Mesendoderm (in vitro differentiated cells): Measurements from ENCODE around the gene DFFB.
A peak's percentile ranks its signal among the peaks of the same experiment; 100 is the strongest.

Experiments
- DNase-seq: peaks from one replicate; pipeline ENCODE4 v3.0.0; 2013
- H2AK5ac ChIP-seq: 2 replicates; pipeline ENCODE4 v1.6.1; 2013; ENCODE audit warnings: low read length, inconsistent platforms
- H2BK120ac ChIP-seq: 2 replicates; pipeline ENCODE4 v1.6.1; 2013; ENCODE audit warnings: low read depth, mild to moderate bottlenecking, low read length, moderate library complexity, mixed read lengths
- H2BK15ac ChIP-seq: replicated peaks from 2 replicates; pipeline ENCODE4 v1.6.1; 2013; ENCODE audit warnings: low read depth, mild to moderate bottlenecking, moderate library complexity
- H2BK5ac ChIP-seq: 2 replicates; pipeline ENCODE4 v1.6.1; 2013; ENCODE audit warnings: low read length, inconsistent platforms
- H3K18ac ChIP-seq: 2 replicates; pipeline ENCODE4 v1.6.1; 2013; ENCODE audit warnings: mild to moderate bottlenecking, low read length, mixed read lengths
- H3K23ac ChIP-seq: one replicate; pipeline ENCODE4 v1.6.1; 2013; ENCODE audit warnings: low read length
- H3K27ac ChIP-seq: 2 replicates; pipeline ENCODE4 v1.5.1; 2013; ENCODE audit warnings: low read depth, mild to moderate bottlenecking, inconsistent platforms, low read length, moderate library complexity
- H3K27me3 ChIP-seq: 2 replicates; pipeline ENCODE4 v1.6.1; 2013; ENCODE audit warnings: low read length, control low read depth, mild to moderate bottlenecking, inconsistent platforms; ENCODE audit not compliant: insufficient read depth, poor library complexity
- H3K36me3 ChIP-seq: 2 replicates; pipeline ENCODE4 v1.6.1; 2013; ENCODE audit warnings: low read length, inconsistent platforms; ENCODE audit not compliant: control insufficient read depth, insufficient read depth
- H3K4ac ChIP-seq: one replicate; pipeline ENCODE4 v1.6.1; 2013; ENCODE audit warnings: low read depth, mild to moderate bottlenecking, low read length, moderate library complexity
- H3K4me1 ChIP-seq: 2 replicates; pipeline ENCODE4 v1.6.1; 2013; ENCODE audit warnings: low read depth, low read length, inconsistent platforms; ENCODE audit not compliant: control insufficient read depth
- H3K4me2 ChIP-seq: 2 replicates; pipeline ENCODE4 v1.6.1; 2013; ENCODE audit warnings: low read length
- H3K4me3 ChIP-seq: 2 replicates; pipeline ENCODE4 v1.5.1; 2013; ENCODE audit warnings: mild to moderate bottlenecking, low read length
- H3K56ac ChIP-seq: one replicate; pipeline ENCODE4 v1.6.1; 2013; ENCODE audit warnings: low read length
- H3K79me1 ChIP-seq: 2 replicates; pipeline ENCODE4 v1.6.1; 2013; ENCODE audit warnings: low read length, inconsistent platforms
- H3K79me2 ChIP-seq: 2 replicates; pipeline ENCODE4 v1.6.1; 2013; ENCODE audit warnings: mild to moderate bottlenecking, low read length; ENCODE audit not compliant: control insufficient read depth, insufficient read depth
- H3K9ac ChIP-seq: 2 replicates; pipeline ENCODE4 v1.6.1; 2013; ENCODE audit warnings: low read length, inconsistent platforms
- H4K5ac ChIP-seq: one replicate; pipeline ENCODE4 v1.6.1; 2013; ENCODE audit warnings: low read length
- H4K8ac ChIP-seq: one replicate; pipeline ENCODE4 v1.6.1; 2013; ENCODE audit warnings: low read depth, mild to moderate bottlenecking, control low read depth, low read length, moderate library complexity
- WGBS: extraction: QIAGEN DNeasy Blood & Tissue Kit; methylation state at CpG from one replicate; pipeline ENCODE4 v1.1.7; 2013; ENCODE audit warnings: low lambda C conversion rate, missing lambda C conversion rate; ENCODE audit not compliant: insufficient coverage; ENCODE audit errors: extremely low coverage; 5-methylcytosine and 5-hydroxymethylcytosine counted together

DFFB gene

DNA sequence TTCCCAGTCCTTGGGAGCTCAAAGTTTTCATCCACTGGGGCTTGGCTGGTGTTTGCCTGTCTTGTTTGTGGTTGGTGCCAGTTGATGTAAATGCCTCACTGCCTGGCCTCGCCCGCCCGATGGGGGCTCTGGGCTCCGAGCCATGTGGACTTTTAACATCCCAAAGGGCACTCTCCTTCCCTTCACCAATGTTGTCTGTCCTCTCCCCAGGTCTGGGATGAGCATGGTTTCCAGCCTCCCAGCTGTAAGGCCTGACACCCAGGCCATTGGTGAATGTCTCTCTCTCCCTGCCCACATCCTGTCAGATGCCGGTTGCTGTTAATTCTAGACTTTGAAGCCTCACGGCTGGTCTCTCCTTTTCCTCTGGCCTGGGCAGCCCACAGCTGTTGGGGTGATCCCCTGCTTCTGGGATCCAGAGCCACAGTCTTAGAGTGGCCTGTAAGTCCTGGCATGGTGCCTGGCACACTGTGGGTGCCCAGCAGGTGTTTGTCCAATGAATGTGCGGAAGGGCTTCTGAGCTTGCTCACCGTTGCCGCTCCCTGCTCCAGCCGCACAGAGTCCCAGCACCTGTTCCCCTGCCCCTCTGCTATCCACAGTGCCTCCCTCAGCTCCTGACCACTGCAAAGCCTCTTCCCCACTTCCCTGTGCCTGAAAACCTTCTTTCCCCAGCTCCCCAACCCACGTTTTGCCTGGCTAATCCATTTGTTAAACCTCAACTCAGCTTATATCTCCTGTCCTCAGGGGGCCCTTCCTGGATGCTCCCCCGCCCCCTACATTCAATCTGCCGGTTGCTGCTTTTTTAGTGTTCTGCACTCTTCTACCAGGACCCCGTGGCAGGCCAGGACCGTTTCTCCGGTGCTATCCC lies 46.1 kb downstream of the DFFB start:
- peaks cover 12% of the 10 kb centered on the region for H3K79me2 ChIP-seq
- H3K27me3 ChIP-seq: no peaks in the 10 kb centered on the region
- H3K9ac ChIP-seq: no peak overlapping the region
- peaks cover 5% of the 10 kb centered on the region for H3K79me1 ChIP-seq
- H2BK5ac ChIP-seq: no peak overlapping the region
- H3K18ac ChIP-seq: no peak overlapping the region
- no peak overlapping the region for H3K56ac ChIP-seq
- no peaks in the 10 kb centered on the region for H3K36me3 ChIP-seq
- no peak for DNase-seq
- H4K8ac ChIP-seq: no peak overlapping the region
- H2AK5ac ChIP-seq: no peak overlapping the region
- H3K23ac ChIP-seq: no peak overlapping the region
- H2BK15ac ChIP-seq: no peak overlapping the region
- H3K4me1 ChIP-seq: no peaks in the 10 kb centered on the region
- H3K4me2 ChIP-seq: no peak overlapping the region
- no peak overlapping the region for H3K27ac ChIP-seq
- H4K5ac ChIP-seq: no peak overlapping the region
- WGBS: no CpG with 5 or more reads among the region's 16 CpGs
- H3K4me3 ChIP-seq: no peak overlapping the region
- no peak overlapping the region for H3K4ac ChIP-seq
- H2BK120ac ChIP-seq: no peak overlapping the region

DNA sequence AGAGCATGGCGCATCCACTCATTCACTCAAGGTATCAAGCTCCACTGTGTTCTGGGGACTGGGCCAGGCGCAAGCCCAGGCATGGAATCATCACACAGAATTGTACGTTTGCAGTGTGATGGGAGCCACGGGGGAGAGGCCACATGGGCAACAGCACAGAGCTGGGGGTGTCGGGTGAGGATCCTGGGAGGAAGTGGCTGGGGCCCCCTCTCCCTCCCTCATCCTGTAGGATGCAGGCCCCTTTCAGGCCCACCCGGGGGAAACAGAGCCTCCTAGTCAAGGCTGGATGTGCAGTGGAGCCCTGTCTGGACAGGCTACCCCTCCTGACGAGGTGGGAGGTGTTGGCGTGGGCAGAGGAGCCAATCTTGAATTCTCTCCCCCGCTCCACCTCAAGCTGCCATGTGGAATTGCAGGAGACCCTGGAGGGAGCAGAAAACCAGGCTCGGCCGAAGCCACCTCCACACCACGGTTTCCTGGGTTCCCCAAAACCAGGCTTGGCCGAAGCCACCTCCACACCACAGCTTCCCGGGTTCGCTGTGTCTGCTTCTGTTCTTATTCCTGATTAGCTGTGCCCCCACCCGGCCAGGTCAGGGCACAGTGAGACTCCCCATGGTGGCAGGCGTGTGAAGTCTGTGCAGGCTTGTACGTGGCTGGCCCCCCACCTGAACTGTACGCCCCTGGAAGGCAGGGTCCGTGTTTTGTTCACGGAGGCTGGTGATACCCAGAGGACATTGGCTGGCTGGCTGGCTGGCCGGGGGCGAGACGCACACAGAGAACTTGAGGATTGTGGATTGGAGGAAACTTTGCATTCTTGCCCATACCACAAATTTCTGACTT lies 46.9 kb downstream of the DFFB start:
- Histone ChIP-seq H3K4me2 (no peak overlapping the region), H2BK5ac (no peak overlapping the region), H3K4me1 (no peaks in the 10 kb centered on the region), H3K79me1 (peaks cover 5% of the 10 kb centered on the region), H3K18ac (no peak overlapping the region), H3K36me3 (no peaks in the 10 kb centered on the region), H4K5ac (no peak overlapping the region), H2AK5ac (no peak overlapping the region), H3K23ac (no peak overlapping the region), H2BK120ac (no peak overlapping the region), H3K56ac (no peak overlapping the region), H3K4me3 (no peak overlapping the region), H3K9ac (no peak overlapping the region), H3K27ac (no peak overlapping the region), H3K79me2 (peaks cover 7% of the 10 kb centered on the region), H2BK15ac (no peak overlapping the region), H3K27me3 (no peaks in the 10 kb centered on the region), H4K8ac (no peak overlapping the region), H3K4ac (no peak overlapping the region)
- no CpG with 5 or more reads among the region's 24 CpGs for WGBS
- DNase-seq: no peak

DNA sequence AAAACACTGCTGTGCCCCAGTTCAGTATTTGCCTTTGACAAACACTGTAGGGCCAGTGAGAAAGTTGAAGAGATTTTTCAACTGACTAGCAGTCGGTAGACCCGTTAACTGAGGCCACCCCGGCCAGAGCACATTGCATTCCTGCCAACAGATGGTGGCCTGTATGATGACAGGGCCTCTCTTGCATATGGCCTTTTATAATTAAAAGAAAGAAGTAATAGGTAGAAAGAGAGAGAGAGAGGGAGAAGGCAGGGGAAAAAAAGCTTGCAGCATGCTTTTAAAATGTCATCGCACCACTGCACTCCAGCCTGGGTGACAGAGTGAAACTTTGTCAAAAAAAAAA lies 47.5 kb downstream of the DFFB start:
- no peak overlapping the region for H3K4me3 ChIP-seq
- H2BK120ac ChIP-seq: no peak overlapping the region
- no peak overlapping the region for H3K23ac ChIP-seq
- H3K27me3 ChIP-seq: no peaks in the 10 kb centered on the region
- no peak overlapping the region for H3K27ac ChIP-seq
- no peak overlapping the region for H2BK15ac ChIP-seq
- no CpG with 5 or more reads among the region's 4 CpGs for WGBS
- no peak overlapping the region for H3K4me2 ChIP-seq
- no peak overlapping the region for H3K9ac ChIP-seq
- no peak overlapping the region for H2BK5ac ChIP-seq
- H3K4me1 ChIP-seq: no peaks in the 10 kb centered on the region
- no peak overlapping the region for H3K4ac ChIP-seq
- H4K5ac ChIP-seq: no peak overlapping the region
- no peaks in the 10 kb centered on the region for H3K79me1 ChIP-seq
- no peak overlapping the region for H4K8ac ChIP-seq
- peaks cover 1% of the 10 kb centered on the region for H3K79me2 ChIP-seq
- H3K36me3 ChIP-seq: no peaks in the 10 kb centered on the region
- H3K56ac ChIP-seq: no peak overlapping the region
- DNase-seq: peak; percentile 41
- no peak overlapping the region for H3K18ac ChIP-seq
- no peak overlapping the region for H2AK5ac ChIP-seq

DNA sequence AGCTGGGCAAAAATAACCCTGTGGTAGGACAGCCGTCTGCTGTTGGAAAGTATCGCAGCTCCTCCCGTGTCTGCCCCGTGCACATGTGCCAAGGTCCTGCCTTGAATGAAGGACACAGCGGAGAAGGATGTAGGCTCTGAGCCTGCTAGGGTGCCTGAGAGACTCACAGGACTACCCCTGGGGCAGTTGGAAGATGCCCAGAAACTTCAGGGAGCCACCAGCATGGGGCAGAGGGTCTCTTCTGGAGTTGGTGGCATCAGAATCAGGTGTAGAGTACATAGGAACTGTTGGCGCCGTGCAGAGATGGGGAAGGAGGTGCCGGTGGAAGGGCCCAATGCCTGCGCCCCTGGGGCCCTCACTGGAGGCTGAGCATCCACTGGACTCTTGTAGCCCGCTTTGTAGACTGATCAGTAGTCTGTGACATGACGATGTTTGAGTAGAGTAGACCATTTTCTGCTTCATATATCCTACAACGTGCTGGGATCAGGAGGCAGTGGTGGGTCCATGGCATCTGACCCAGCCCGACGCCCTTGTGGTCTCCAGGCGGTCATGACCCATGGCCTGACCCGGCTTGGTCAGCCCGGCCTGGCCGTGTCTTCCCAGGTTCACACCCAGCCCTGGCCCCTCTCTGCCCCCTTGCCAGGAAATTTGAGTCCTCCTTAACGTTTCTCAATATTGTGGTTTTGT lies 48.1 kb downstream of the DFFB start:
- Histone ChIP-seq H2BK15ac (no peak overlapping the region), H3K23ac (no peak overlapping the region), H3K9ac (no peak overlapping the region), H4K5ac (no peak overlapping the region), H4K8ac (no peak overlapping the region), H2AK5ac (no peak overlapping the region), H3K79me2 (no peaks in the 10 kb centered on the region), H3K36me3 (no peaks in the 10 kb centered on the region), H3K79me1 (no peaks in the 10 kb centered on the region), H3K27me3 (no peaks in the 10 kb centered on the region), H3K27ac (no peak overlapping the region), H3K56ac (no peak overlapping the region), H3K4me1 (no peaks in the 10 kb centered on the region), H3K4me3 (no peak overlapping the region), H3K4me2 (no peak overlapping the region), H3K18ac (no peak overlapping the region), H2BK120ac (no peak overlapping the region), H2BK5ac (no peak overlapping the region), H3K4ac (no peak overlapping the region)
- no CpG with 5 or more reads among the region's 19 CpGs for WGBS
- no peak for DNase-seq

DNA sequence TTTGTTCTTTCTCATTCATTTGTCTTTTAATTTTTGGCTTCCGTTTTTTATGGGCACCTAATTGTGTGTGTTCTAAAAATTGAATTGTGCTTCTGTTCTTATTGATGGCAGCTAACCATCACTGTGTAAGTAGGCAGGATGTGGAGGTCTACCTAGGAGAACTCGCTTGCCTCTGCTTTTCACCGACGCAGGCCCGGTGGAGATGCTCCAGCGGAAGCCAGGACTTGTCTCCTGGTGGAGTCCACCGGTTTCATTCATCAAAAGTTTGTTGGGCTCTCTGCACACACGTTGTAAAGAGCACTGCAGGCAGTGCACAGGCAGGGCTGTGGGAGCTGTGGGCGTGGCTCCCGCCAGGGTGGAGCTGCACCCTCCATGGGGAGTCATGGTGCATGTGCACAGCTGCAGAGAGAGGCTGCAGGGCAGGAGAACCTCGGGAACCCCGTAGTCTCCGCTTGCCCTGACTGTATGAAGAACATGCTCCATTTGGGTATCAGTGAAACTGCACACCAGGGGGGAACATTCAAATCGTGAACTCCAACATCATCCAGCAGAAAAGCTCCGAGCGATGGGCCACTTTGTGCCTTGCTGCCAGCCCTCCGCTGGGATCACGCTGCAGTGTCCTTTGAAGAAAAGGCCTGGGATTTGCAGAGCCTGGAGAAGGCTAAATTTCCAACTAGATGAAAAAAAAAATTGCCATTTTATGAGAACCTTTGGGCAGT lies 48.8 kb downstream of the DFFB start:
- DNase-seq: no peak
- H4K8ac ChIP-seq: no peak overlapping the region
- no peak overlapping the region for H2BK120ac ChIP-seq
- no peaks in the 10 kb centered on the region for H3K79me2 ChIP-seq
- H3K56ac ChIP-seq: no peak overlapping the region
- H3K36me3 ChIP-seq: no peaks in the 10 kb centered on the region
- H3K18ac ChIP-seq: no peak overlapping the region
- no peak overlapping the region for H3K23ac ChIP-seq
- H2BK15ac ChIP-seq: no peak overlapping the region
- H3K27me3 ChIP-seq: no peaks in the 10 kb centered on the region
- H3K4me1 ChIP-seq: no peaks in the 10 kb centered on the region
- no peak overlapping the region for H2AK5ac ChIP-seq
- H3K4me3 ChIP-seq: no peak overlapping the region
- no peak overlapping the region for H4K5ac ChIP-seq
- no CpG with 5 or more reads among the region's 18 CpGs for WGBS
- H3K4me2 ChIP-seq: no peak overlapping the region
- H3K4ac ChIP-seq: no peak overlapping the region
- no peaks in the 10 kb centered on the region for H3K79me1 ChIP-seq
- no peak overlapping the region for H2BK5ac ChIP-seq
- no peak overlapping the region for H3K9ac ChIP-seq
- H3K27ac ChIP-seq: no peak overlapping the region
